NCI-H2081 treated with DMSO at 0.1 percent for 48 hours (cell line): ENCODE data around the gene USP53.
A peak's percentile ranks its signal among the peaks of the same experiment; 100 is the strongest.
"Not testable (repeated sequence)": the region's sequence is repeated elsewhere in the genome, so short reads cannot be mapped to it uniquely, and the experiment has no call there.

Source experiments
- DNase-seq: peaks from one replicate; lab custom pipeline; 2025; lab: John Stamatoyannopoulos, UW

USP53 gene

DNA sequence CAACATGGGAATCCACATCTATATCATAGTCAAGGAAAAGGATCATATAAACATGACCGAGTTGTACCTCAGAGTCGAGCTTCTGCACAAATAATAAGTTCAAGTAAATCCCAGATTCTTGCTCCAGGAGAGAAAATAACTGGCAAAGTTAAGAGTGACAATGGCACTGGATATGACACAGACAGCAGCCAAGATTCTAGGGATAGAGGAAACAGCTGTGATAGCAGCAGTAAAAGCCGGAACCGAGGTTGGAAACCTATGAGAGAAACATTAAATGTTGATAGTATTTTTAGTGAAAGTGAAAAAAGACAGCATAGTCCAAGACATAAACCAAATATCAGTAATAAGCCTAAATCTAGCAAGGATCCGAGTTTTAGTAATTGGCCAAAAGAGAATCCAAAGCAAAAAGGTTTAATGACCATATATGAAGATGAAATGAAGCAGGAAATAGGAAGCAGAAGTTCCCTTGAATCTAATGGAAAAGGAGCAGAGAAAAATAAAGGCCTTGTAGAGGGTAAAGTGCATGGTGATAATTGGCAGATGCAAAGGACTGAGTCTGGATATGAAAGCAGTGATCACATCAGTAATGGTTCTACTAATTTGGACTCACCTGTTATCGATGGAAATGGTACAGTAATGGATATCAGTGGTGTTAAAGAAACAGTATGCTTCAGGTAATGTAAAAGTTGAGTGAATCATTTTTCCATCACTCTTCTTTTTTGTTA lies 59.0 kb downstream of the USP53 start:
- no peak for DNase-seq

DNA sequence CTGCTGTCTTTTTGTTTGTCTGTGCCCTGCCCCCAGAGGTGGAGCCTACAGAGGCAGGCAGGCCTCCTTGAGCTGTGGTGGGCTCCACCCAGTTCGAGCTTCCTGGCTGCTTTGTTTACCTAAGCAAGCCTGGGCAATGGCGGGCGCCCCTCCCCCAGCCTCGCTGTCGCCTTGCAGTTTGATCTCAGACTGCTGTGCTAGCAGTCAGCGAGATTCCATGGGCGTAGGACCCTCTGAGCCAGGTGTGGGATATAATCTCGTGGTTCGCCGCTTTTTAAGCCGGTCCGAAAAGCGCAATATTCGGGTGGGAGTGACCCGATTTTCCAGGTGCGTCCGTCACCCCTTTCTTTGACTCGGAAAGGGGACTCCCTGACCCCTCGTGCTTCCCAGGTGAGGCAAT lies 67.0 kb downstream of the USP53 start:
- DNase-seq: not testable (repeated sequence)

DNA sequence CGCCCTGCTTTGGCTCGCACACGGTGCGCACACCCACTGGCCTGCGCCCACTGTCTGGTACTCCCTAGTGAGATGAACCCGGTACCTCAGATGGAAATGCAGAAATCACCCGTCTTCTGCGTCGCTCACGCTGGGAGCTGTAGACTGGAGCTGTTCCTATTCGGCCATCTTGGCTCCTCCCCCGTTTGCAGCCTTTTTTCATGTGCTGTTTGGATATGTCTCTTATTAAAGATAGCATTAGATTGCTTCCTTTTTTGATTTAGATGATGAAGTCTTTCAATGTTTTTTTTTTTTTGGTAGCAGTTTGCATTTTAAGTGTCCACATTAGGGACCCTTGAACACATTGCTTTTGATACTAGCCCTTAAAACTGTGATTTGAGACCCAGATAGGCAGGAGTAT lies 67.4 kb downstream of the USP53 start:
- DNase-seq: not testable (repeated sequence)

DNA sequence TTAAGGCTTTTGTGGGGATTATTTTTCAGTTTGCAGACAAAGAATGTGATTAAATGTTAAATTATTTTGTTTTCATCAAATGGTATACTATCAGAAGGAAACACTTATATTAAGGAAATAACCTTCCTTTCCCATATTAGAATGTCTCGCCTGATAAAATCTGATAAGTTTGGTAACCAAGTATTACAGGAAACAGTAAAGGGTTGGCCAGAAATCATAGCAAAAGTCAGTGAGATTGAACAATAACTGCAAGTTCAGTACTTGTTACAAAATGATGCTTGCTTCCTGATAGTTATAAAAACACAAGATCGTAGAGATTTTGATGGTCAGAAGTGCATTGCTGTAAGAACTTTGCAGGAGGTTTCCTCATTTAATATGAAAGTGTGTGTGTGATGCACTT lies 68.9 kb downstream of the USP53 start:
- no peak for DNase-seq

DNA sequence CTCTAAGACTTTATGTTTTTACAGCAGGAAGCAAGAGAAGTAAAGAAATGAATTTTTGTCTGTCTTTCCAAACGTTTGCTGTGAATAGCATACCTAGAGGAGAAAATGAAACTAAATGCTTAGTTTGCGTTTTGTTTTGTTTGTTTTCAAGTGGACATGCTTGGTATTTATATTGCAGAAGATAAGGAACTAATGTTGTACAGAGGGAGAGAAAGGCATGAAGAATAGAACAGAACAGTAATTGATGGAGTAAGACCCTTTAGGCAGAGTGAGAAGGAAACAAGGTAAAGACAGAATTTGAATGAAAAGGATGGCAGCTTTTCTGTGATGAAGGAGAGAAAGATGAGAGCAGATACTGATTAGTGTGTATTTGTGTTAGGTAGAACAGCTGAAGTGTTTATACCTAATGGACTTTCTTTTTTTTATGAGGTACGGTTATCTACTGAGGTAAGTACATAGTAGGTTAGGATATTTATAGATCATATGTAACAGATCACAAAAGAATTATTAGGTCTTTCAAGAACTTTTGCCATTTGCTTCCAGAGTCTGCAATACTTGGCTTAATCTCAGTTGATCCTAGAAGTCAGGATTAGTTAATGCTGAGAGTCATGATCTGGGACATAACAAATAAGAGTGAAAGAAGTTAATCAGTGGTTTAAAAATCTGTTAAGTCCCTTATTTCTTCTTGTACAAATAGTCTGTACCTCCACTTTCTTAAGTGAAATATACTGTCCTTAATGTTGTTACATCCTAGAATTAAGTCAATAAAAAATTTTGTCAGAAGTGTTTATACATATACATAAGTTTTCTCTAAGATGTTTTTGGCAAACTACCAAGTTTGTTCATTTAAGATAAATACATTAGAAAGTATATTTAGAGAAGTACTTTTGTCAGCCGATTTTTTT lies 72.6 kb downstream of the USP53 start:
- DNase-seq: no peak

DNA sequence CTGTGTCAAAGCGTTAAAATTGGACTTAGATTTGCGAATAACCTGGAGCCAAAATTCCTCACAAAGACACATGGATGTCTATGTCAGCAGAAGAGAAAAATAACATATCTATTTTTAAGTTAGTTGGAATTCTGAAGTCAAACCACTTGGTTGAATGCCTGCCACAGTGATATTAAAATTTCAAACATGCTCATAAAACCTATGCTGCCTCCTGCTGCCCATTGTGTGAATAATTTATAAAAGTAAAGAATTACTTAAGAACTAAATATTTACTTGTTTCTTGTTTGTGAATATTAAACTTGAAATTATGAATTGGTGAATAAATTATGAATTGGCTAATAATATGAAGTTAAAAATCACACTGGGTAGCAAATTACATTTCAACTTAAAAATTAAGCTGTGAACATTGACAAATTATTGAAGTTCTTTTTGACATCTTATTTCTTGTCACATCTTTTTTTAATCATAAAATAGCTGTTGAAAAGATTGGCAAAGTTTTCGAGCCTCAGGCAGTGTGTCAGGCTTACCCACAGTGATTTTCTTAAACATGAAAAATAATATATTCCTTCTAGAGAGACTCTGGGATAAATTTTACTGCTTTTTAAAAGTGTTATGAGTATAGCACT lies 74.0 kb downstream of the USP53 start:
- DNase-seq: no peak

DNA sequence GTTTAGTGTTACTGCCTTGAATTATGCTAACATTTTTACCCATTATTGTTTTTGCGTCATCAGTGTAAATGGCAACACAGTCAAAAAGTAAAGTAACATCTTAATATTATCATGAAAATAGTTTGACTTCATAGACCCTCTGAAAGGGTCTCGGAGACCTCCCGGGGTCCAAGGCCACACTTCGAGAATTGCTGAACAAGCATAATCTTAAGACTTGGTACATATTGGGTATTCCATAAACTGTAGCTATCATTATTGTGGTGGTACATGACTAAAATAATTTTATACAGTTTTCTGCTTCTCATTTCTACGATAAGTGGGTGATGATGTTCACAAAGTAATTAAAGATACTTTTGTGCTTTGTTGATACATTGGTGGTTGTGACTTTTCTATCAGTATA lies 76.8 kb downstream of the USP53 start:
- DNase-seq: no peak

DNA sequence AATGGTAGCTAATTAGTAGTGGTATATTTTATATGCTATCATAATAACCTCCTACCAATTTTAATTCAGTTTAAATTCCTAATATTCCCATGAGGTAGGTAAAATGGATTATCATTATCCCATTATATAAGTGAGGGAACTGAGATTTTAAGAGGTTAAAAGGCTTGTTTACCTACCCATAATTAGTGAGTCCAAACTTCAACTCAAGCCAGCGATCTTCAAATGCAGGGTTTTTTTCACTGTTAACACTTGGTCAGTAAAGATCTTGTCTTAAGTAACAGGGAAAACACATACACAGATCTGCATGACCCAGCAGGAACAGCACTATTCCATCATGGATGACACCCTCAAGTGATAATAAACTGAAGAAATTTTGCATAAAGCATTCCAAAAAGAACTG lies 78.1 kb downstream of the USP53 start:
- no peak for DNase-seq

DNA sequence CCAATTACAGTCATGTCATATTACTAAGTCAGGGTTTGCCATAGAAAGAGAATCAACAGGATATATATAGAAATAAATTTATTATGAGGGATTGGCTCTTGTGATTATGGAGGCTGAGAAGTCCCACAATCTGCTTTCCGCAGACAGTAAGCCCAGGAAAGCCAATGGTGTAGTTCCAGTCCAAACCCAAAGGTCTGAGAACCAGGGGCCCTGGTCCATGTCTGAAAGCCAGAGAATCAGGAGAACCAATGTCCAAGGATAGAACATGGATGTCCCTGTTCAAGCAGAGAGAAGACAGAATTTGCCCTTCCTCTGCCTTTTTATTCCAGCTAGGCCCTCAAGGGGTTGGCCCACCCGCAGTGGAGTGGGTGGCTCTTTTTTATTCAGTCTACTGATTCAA lies 83.8 kb downstream of the USP53 start:
- no peak for DNase-seq

DNA sequence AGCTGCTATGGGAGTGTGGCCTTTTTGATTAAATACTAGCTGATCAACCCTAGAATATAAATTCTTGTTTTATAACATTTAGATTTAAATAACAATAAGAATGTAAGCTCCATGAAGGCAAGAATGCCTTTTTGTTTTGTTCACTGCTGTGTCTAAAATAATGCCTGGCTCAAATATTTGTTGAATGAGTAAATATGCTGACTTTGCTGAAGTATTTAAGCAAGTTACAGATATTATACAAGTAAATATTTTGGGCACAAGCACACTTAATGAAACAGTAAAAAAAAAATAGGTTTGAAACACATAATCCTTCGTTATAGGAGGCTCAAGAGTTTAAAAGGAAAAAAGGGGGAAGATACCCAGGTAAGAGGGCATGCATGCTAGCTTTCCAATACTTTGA lies 85.3 kb downstream of the USP53 start:
- no peak for DNase-seq

DNA sequence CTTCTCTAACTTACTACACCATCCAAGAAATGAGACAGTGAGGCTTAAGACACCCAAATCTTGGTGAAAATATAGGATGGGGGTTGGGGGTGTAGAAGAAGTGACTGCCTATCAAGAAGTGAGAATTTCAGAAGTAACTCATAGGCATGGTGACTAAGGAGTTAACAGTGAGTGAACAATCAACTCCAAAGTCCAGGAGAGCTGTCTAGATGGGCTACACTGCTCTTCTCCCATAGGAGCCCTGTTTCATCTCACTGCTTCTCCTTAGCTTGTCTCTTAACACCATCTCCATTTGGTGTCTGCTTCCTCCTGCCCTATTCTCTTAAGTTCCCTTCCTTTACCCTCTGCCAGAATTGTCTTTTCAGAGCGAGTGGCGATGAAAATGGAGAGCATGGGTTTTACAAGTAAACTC lies 86.8 kb downstream of the USP53 start:
- no peak for DNase-seq

DNA sequence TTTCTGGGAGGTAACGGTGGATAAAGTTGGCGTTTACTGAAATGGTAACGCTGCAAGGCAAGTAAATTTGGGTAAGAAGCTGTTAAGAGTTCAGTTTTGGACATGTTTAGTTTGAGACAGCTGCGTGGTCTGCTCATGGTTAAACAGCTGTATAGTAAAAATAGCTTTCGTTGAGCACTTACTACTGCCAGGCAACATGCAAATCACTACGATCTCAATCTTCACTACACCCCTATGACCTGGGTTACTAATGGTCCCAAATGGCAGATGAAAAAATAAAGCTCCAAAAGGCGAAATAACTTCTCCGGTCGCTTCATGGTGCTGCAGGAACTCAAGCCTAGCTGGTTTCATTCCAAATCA lies 87.2 kb downstream of the USP53 start:
- no peak for DNase-seq

DNA sequence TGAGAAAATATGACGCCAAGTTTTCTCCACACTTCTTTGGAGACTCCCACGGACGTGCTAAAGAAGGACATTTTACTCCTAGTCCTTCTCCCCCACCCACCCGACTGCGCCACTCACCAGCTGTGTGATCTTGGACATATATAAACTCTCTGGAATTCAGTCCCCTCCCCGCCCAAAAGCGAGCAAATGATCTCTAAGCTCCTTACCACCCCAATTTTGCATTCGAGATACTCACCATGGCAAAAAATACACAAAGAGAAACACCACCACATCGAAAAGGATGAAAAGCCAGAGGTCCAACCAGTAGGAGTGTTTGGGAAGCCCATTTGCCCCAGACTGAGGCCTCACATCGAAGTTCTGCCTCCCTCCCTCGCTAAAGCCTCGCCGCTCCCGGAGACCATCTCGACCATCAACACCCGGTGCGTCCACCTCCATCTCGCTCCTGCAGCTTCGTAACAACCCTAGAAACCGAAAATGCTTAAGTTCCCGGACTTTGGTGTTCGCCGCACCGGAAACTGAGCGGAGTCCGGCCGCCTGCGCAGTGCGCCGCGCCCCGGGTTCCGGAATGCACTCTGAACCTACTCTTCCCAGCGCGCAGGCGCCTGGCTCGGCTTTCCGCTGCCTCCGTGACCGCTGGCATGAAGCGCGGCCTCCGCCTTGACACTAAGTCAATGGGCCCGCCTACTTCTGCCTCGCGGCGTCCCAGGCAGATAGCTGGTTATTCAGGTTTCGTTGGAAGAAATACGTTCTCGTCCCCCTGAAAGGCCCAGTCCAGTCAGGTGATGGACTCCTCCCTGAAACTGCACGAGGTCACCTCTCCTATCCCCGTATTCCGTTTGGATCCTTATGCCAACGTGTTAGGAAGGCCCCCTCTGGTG lies 87.8 kb downstream of the USP53 start:
- no peak for DNase-seq

DNA sequence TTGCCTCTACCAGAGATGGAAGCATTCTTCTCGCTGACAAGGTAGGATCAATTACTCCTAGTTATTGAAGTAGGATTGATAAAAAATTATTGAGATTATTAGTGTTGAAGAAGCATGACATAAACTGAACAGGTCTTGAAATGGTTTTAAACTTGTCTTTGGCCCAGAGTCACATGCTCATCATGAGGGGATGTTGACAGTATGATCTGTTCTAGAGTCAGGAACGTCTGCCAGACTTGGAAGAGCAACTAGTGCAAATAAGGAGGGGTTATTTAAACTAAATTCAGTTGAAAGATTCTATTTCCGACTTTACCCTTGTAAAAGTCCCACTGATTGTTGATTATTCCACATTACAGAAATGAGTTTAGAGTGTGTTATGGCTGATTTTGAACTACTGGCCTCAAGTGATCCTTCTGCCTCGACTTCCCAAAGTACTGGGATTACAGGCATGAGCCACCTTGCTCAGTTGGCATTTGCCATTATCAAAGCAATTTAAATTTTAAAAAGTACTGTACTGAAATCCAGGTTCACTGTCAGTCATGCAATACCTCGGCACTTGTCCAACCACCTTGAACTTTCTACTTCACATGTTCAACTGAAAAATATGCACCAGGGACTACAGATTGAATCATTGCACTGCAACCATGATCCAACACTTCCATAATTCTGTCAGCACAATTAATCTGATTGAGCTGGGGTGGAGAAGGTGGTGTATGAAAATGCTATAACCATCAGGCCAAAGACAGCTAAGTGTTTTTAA lies 89.7 kb downstream of the USP53 start:
- DNase-seq: no peak

DNA sequence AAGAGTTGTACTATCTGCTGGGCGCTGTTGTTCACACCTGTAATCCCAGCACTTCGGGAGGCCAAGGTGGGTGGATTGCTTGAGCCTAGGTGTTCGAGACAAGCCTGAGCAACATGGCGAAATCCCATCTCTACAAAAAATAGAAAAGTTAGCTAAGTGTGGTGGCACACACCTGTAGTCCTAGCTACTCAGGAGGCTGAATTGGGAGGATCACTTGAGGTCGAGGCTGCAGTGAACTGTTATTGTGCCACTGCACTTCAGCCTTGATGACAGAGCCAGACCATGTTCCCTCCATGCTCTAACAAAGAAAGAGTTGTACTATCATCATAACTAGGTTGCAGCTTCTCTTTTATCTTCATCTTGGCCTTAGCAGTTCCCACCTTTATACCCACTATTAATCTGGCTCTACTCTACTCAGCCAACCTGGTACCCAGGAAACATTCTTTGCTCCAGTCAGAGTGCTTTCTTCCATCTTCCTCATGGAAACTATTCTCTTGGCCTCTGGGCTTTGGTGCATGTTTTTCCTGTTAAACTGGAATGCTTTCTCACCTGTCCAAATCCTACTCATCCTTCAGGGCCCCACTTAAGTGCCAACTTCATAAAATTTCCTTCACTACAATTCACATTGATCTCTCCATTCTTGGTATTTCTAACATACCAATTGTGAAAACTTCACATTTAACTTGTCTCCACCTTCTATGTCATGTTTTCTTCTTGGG lies 91.2 kb downstream of the USP53 start:
- no peak for DNase-seq

DNA sequence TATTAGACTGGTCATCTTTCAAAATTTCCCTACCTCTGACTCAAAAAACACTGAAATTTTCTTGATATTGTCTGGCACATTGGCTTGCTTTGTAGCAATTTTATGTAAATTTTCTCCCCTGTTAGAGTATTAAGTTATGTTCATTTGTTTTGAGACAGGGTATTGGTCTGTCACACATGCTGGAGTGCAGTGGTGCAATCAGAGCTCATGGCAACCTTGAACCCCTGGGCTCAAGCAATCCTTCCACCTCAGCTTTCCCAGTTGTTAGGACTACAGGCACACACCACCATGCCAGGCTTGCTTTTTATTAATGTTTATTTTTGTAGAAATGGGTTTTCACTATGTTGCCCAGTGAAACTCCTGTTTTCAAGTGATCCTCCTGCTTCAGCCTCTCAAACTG lies 91.9 kb downstream of the USP53 start:
- no peak for DNase-seq

DNA sequence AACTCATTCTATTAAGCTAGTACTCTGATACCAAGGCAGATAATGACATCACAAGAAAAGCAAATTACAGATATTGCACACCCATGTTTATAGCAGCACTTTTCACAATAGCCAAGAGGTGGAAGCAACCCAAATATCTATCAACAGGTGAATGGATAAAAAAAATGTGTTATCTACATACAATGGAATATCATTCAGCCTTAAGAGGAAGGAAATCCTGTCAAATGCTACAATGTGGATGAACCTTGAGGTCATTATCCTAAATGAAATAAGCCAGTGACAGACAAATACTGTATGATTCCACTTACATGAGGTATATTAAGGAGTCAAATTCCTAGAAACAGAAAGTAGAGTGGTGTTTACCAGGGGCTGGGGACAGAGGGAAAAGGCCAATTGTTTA lies 95.1 kb downstream of the USP53 start:
- no peak for DNase-seq

DNA sequence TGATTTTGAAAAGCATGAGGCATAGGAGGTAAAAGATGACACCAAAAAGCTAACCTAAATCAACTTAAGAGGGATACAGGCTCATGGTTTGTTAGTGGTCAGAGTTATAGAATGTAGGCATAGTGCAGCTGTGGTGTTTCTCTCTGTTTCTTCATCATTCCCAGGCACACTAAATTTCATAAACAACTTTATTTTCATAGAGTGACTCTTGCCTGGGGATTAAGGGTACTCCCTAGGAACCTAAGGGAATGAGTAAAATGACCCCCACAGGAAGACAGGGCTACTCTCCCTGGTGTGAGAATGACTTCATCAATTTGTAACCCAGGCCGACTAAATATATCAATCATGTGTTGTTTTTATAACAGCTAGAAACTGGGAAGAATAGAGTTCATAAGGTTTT lies 98.3 kb downstream of the USP53 start:
- no peak for DNase-seq

DNA sequence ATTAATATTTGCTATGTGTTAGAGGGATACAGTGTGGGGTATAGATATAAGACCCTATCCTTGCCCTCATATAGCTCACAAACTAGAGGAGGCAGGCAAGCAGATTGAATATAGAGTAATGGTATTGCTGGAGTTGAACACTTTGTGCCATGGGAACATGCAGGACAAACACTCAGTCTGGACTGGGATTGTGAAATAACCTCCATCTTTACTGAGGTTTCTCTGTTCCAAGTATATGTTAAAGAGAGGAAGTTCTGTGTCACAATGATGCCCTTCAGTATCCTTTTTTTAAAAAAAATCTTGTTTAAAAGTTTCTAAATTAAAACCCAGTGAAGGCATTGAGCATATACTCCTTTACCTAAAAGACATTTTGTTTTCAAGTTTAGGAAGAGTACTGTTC lies 100.7 kb downstream of the USP53 start:
- no peak for DNase-seq

DNA sequence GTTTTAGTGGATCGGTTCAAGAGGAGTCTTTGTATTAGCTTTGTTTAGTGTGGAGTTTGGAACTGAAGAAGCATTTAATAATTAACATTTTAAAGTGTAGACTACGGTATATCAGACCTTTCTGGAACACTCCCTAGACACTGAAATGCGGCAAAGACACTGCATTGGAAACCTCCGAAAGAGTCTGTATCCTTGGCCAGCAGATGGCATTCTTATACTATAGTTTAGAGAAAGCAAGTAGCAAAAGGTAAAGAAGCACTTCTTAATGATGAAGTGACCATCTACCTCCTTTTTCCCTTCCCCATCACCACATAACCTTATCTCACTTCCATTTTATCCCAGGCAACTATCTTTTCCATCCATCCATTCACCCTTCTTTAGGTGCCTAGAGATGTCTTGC lies 101.8 kb downstream of the USP53 start:
- DNase-seq: peak; percentile 6

DNA sequence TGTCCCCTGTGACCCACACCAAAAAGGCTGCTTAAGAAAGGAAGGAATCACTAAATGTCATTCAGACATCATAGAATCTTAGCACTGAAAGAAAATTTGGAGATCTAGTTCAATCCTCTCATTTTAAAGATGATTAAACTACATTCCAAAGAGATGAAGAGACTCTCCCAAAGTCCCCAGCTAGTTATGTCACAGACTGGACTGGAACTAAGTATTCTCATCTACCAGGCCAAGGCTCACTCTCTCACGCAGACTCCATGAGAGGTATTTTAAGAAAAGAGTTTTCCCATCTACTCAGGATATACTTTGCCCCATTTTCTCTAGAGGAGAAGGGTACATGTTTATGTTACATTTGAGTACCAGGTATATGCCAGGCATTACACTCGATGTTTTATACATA lies 102.5 kb downstream of the USP53 start:
- DNase-seq: no peak
